ENCODE data around the gene IL3.

IL3 gene

GRCh38 chr5:132026516-132027008 lies 33.9 kb upstream of the IL3 start:
- no peak for DNase-seq

- DNase-seq, result no peak
Measured at GRCh38 chr5:132027027-132027426, 33.4 kb upstream of the IL3 start.

GRCh38 chr5:132029609-132030330 lies 30.7 kb upstream of the IL3 start:
- no peak for DNase-seq

GRCh38 chr5:132030610-132031009 lies 29.8 kb upstream of the IL3 start:
- DNase-seq, result no peak

GRCh38 chr5:132032196-132032595 lies 28.3 kb upstream of the IL3 start:
- DNase-seq, result no peak

GRCh38 chr5:132033122-132033521 lies 27.3 kb upstream of the IL3 start:
- DNase-seq, result no peak

GRCh38 chr5:132037353-132037752 lies 23.1 kb upstream of the IL3 start:
- DNase-seq, result no peak

GRCh38 chr5:132044207-132044606 lies 16.2 kb upstream of the IL3 start:
- DNase-seq, result no peak

GRCh38 chr5:132046880-132047299 lies 13.6 kb upstream of the IL3 start:
- DNase-seq, result no peak

GRCh38 chr5:132049093-132049492 lies 11.4 kb upstream of the IL3 start:
- no peak for DNase-seq

- no peak for DNase-seq
Measured at GRCh38 chr5:132049559-132049958, 10.9 kb upstream of the IL3 start.

GRCh38 chr5:132050136-132050535 lies 10.3 kb upstream of the IL3 start:
- no peak for DNase-seq

GRCh38 chr5:132050661-132051552 lies 9.5 kb upstream of the IL3 start:
- no peak for DNase-seq

- DNase-seq, result no peak
Measured at GRCh38 chr5:132052520-132052919, 7.9 kb upstream of the IL3 start.

GRCh38 chr5:132053483-132053882 lies 7.0 kb upstream of the IL3 start:
- DNase-seq, result no peak

GRCh38 chr5:132054031-132054696 lies 6.3 kb upstream of the IL3 start:
- no peak for DNase-seq

GRCh38 chr5:132054697-132055440 lies 5.6 kb upstream of the IL3 start:
- no peak for DNase-seq

GRCh38 chr5:132055441-132055807 lies 5.0 kb upstream of the IL3 start:
- DNase-seq, result no peak

- DNase-seq, result no peak
Measured at GRCh38 chr5:132055808-132056609, 4.4 kb upstream of the IL3 start.

GRCh38 chr5:132056610-132057497 lies 3.6 kb upstream of the IL3 start:
- DNase-seq, result no peak

Measured in activated T-cell treated with anti-CD3 and anti-CD28 coated beads for 4 hours (primary cell).